Measurements from ENCODE around the gene YES1. TPM values are rescaled to one million over a fixed set of nuclear protein-coding genes. Genes with fewer than 3 reads are reported as not detected.

YES1 gene
- total RNA-seq, 5 donors from 2014 or later (not counting 1 experiment from before 2014, with no cell fraction given), result 7.4 to 16.3 (median 8.2) TPM

- no peak overlapping the region for H3K4me3 Mint-ChIP-seq
- H3K4me1 Mint-ChIP-seq, result peaks cover 0 to 7% (median 2%) of the 10 kb centered on the region in 3 donors
- H3K36me3 Mint-ChIP-seq, result peaks cover 35% of the 10 kb centered on the region
- H3K9me3 Mint-ChIP-seq, result no peaks in the 10 kb centered on the region
- Histone ChIP-seq H3K9me3 (no peaks in the 10 kb centered on the region), H3K27me3 (replicated peaks in 1 of 2; ENCODE audit: control insufficient read depth in 2 of 2, extremely low read depth in 1 of 2, insufficient read depth in 2 of 2, low read length in 1 of 2) (no peaks in the 10 kb centered on the region), H3K4me3 (ENCODE audit: control insufficient read depth in 1 of 2, extremely low read depth in 1 of 2, low read length in 1 of 2) (no peak overlapping the region), H3K36me3 (ENCODE audit: control insufficient read depth in 2 of 2, extremely low read depth in 1 of 2, insufficient read depth in 1 of 2, low read length in 1 of 2) (peaks cover 0 to 20% of the 10 kb centered on the region in 2 donors), H3K4me1 (ENCODE audit: control insufficient read depth in 1 of 2, extremely low read depth in 1 of 2, insufficient read depth in 2 of 2, low read length in 2 of 2) (no peaks in the 10 kb centered on the region), H3K27ac (ENCODE audit: low read length) (no peak overlapping the region)
- ChIA-PET POLR2A (interaction anchor here in 1 of 2 donors (0.5 kb wide), 1 partner anchor 431 kb away, joined by 3 read pairs; no protein-coding TSS in a partner anchor), CTCF (no interaction called here)
- H3K27ac Mint-ChIP-seq, result no peak overlapping the region
- ATAC-seq (replicated peaks in 1 of 4), result no peak
- no peak for DNase-seq
- WGBS (ENCODE audit: insufficient coverage), result 84% methylated on average over 2 of the region's 4 CpGs
- H3K27me3 Mint-ChIP-seq, result no peaks in the 10 kb centered on the region
These were observed 115.0 kb downstream of the YES1 start for GRCh38 chr18:697012-697411.

DNA sequence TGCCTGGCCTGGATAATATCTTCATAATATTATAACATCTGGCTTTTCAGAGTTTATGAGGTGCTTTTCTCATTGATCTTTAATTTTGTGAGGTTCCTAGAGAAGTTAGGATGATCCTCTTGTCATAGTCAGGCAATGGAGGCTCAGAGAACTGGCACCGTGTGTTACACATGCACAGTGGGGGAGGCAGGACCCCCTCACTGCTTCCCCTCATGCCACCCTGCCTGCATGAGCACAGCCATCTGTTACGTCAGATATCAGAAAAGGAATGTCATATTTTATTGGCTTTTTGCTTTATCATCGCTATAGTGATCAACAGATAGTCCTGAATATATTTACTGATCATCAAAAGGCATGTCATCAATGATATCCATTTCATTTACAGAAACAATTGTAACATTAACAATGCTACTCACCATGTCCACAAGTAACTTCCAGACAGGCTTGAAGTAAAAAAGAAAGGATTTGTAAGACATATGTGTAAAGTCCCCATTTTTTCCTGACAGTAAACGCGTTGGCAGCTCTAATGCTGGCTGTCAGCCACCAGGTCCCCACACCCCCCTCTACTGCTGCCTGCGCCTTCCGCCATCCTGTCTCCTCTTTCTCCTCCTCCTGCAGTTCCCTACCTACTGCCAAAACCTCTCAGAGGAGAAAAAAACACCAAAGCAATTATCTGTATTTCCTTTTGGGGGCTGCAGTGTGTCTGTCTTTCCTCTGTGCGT is 118.4 kb downstream of the YES1 start:
- ChIA-PET CTCF (interaction anchor here in 1 of 2 donors (0.5 kb wide), 1 partner anchor 70 kb away, joined by 3 read pairs; no protein-coding TSS in a partner anchor), POLR2A (no interaction called here)
- Histone ChIP-seq H3K9me3 (no peaks in the 10 kb centered on the region), H3K4me3 (ENCODE audit: control insufficient read depth in 1 of 2, extremely low read depth in 1 of 2, low read length in 1 of 2) (no peak overlapping the region), H3K4me1 (ENCODE audit: control insufficient read depth in 1 of 2, extremely low read depth in 1 of 2, insufficient read depth in 2 of 2, low read length in 2 of 2) (no peaks in the 10 kb centered on the region), H3K27me3 (replicated peaks in 1 of 2; ENCODE audit: control insufficient read depth in 2 of 2, extremely low read depth in 1 of 2, insufficient read depth in 2 of 2, low read length in 1 of 2) (no peaks in the 10 kb centered on the region), H3K36me3 (ENCODE audit: control insufficient read depth in 2 of 2, extremely low read depth in 1 of 2, insufficient read depth in 1 of 2, low read length in 1 of 2) (peaks cover 0 to 16% of the 10 kb centered on the region in 2 donors), H3K27ac (ENCODE audit: low read length) (no peak overlapping the region)
- WGBS (ENCODE audit: insufficient coverage), result 90% methylated on average over 6 of the region's 8 CpGs
- DNase-seq, result no peak
- H3K36me3 Mint-ChIP-seq, result peaks cover 33% of the 10 kb centered on the region
- H3K4me1 Mint-ChIP-seq, result peaks cover 0 to 7% (median 2%) of the 10 kb centered on the region in 3 donors
- no peaks in the 10 kb centered on the region for H3K9me3 Mint-ChIP-seq
- no peaks in the 10 kb centered on the region for H3K27me3 Mint-ChIP-seq
- H3K27ac Mint-ChIP-seq, result peak overlapping the region in 1 of 2 donors; percentile 62
- no peak for ATAC-seq (replicated peaks in 1 of 4)
- no peak overlapping the region for H3K4me3 Mint-ChIP-seq

GRCh38 chr18:692824-693223 is 119.2 kb downstream of the YES1 start:
- ChIA-PET CTCF (interaction anchor here (0.6 to 0.7 kb wide), 2 partner anchors 22 to 138 kb away, joined by 3 to 4 read pairs; no protein-coding TSS in a partner anchor), POLR2A (interaction anchor here in 1 of 2 donors (0.6 kb wide), 1 partner anchor 143 kb away, joined by 4 read pairs; no protein-coding TSS in a partner anchor)
- Mint-ChIP-seq H3K27ac (peak overlapping the region in 1 of 2 donors; percentile 62), H3K27me3 (no peaks in the 10 kb centered on the region), H3K9me3 (no peaks in the 10 kb centered on the region), H3K4me3 (no peak overlapping the region), H3K36me3 (peaks cover 34% of the 10 kb centered on the region), H3K4me1 (peaks cover 0 to 7% (median 2%) of the 10 kb centered on the region in 3 donors)
- H3K27ac ChIP-seq (ENCODE audit: low read length), result no peak overlapping the region
- no peak for ATAC-seq (replicated peaks in 1 of 4)
- H3K4me1 ChIP-seq (ENCODE audit: control insufficient read depth in 1 of 2, extremely low read depth in 1 of 2, insufficient read depth in 2 of 2, low read length in 2 of 2), result no peaks in the 10 kb centered on the region
- H3K9me3 ChIP-seq, result no peaks in the 10 kb centered on the region
- H3K27me3 ChIP-seq (replicated peaks in 1 of 2; ENCODE audit: control insufficient read depth in 2 of 2, extremely low read depth in 1 of 2, insufficient read depth in 2 of 2, low read length in 1 of 2), result no peaks in the 10 kb centered on the region
- 49% methylated on average over 4 of the region's 6 CpGs for WGBS (ENCODE audit: insufficient coverage)
- H3K36me3 ChIP-seq (ENCODE audit: control insufficient read depth in 2 of 2, extremely low read depth in 1 of 2, insufficient read depth in 1 of 2, low read length in 1 of 2), result peaks cover 0 to 16% of the 10 kb centered on the region in 2 donors
- no peak overlapping the region for H3K4me3 ChIP-seq (ENCODE audit: control insufficient read depth in 1 of 2, extremely low read depth in 1 of 2, low read length in 1 of 2)
- DNase-seq, result no peak

DNA sequence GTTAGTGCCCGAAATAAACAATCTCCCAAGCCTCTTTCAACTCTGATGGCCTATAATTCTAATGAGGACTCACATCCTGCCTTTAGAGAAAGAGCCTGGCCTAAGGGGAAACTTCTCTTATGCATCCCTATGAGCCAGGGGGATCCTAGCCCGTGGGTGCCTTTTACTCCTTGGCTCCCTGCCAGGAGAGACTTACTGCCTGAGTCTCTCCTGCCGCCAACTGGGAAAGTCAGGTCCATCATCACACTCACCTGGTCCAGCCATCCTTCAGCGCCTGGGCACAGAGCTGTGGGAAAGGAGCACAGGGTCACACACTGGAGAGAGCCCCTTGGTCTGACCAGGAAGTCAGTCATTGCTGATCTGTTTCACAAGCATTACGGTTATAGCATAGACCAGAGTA is 123.7 kb downstream of the YES1 start:
- no peaks in the 10 kb centered on the region for H3K27me3 Mint-ChIP-seq
- ATAC-seq (replicated peaks in 1 of 4), result no peak
- WGBS (ENCODE audit: insufficient coverage), result 93% methylated on average over 2 of the region's 5 CpGs
- H3K36me3 Mint-ChIP-seq, result peaks cover 32% of the 10 kb centered on the region
- Histone ChIP-seq H3K4me1 (ENCODE audit: control insufficient read depth in 1 of 2, extremely low read depth in 1 of 2, insufficient read depth in 2 of 2, low read length in 2 of 2) (peaks cover 0 to 2% of the 10 kb centered on the region in 2 experiments), H3K27ac (ENCODE audit: low read length) (no peak overlapping the region), H3K4me3 (ENCODE audit: control insufficient read depth in 1 of 2, extremely low read depth in 1 of 2, low read length in 1 of 2) (no peak overlapping the region), H3K36me3 (ENCODE audit: control insufficient read depth in 2 of 2, extremely low read depth in 1 of 2, insufficient read depth in 1 of 2, low read length in 1 of 2) (peaks cover 0 to 12% of the 10 kb centered on the region in 2 donors), H3K9me3 (no peaks in the 10 kb centered on the region), H3K27me3 (replicated peaks in 1 of 2; ENCODE audit: control insufficient read depth in 2 of 2, extremely low read depth in 1 of 2, insufficient read depth in 2 of 2, low read length in 1 of 2) (no peaks in the 10 kb centered on the region)
- no peak for DNase-seq
- no peaks in the 10 kb centered on the region for H3K9me3 Mint-ChIP-seq
- ChIA-PET CTCF (no interaction called here), POLR2A (no interaction called here)
- no peak overlapping the region for H3K4me3 Mint-ChIP-seq
- H3K4me1 Mint-ChIP-seq, result peaks cover 2 to 5% (median 2%) of the 10 kb centered on the region in 3 donors
- H3K27ac Mint-ChIP-seq, result no peak overlapping the region

DNA sequence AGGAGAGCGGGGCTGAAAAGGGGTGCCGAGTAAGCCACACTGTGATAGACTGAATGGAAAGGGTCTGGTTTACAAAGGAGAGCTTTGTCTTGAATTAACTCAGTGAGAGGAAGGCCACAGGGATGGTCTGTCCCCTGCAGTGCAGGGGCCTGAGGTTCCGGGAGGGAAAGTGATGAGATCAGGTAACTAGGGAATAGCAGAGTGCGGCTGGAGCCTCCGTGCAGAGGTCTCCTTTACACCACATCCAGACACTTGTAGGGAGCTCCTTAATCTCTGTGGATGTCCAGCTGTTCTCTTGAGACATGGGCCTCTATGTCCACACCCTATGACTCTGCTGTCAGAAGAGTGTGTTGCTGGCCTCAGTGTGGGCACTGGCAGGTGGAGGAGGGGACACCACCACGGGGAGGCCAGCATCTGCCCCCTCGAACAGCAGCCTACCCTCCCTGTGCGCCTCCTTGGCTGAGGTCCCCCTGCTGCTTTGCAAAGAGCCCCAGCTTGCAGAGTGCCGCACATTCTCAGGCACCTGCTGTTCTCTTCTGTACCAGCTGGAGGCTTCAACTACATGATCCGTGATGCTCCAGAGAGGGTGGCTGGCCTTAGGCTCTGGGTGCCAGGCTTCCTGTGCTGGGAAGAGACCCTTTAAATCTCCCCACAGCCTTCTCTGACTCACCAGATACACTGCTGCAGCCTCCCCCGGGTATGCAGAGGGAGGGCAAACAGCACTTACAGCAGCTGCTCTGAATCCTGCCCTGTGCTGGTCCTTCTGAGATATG is 125.5 kb downstream of the YES1 start:
- Mint-ChIP-seq H3K27ac (no peak overlapping the region), H3K9me3 (no peaks in the 10 kb centered on the region), H3K36me3 (peaks cover 27% of the 10 kb centered on the region), H3K27me3 (no peaks in the 10 kb centered on the region), H3K4me1 (peaks cover 9 to 17% (median 14%) of the 10 kb centered on the region in 3 donors), H3K4me3 (no peak overlapping the region)
- WGBS (ENCODE audit: insufficient coverage), result 91% methylated on average over 7 of the region's 11 CpGs
- H3K36me3 ChIP-seq (ENCODE audit: control insufficient read depth in 2 of 2, extremely low read depth in 1 of 2, insufficient read depth in 1 of 2, low read length in 1 of 2), result peaks cover 0 to 13% of the 10 kb centered on the region in 2 donors
- ATAC-seq (replicated peaks in 1 of 4) (no peak), DNase-seq (no peak)
- H3K27me3 ChIP-seq (replicated peaks in 1 of 2; ENCODE audit: control insufficient read depth in 2 of 2, extremely low read depth in 1 of 2, insufficient read depth in 2 of 2, low read length in 1 of 2), result no peaks in the 10 kb centered on the region
- no peaks in the 10 kb centered on the region for H3K9me3 ChIP-seq
- no peak overlapping the region for H3K4me3 ChIP-seq (ENCODE audit: control insufficient read depth in 1 of 2, extremely low read depth in 1 of 2, low read length in 1 of 2)
- peaks cover 4 to 16% of the 10 kb centered on the region in 2 experiments for H3K4me1 ChIP-seq (ENCODE audit: control insufficient read depth in 1 of 2, extremely low read depth in 1 of 2, insufficient read depth in 2 of 2, low read length in 2 of 2)
- POLR2A ChIA-PET, result no interaction called here
- no peak overlapping the region for H3K27ac ChIP-seq (ENCODE audit: low read length)
- CTCF ChIA-PET, result interaction anchor here in 1 of 2 donors (0.6 kb wide), 1 partner anchor 49 kb away, joined by 3 read pairs; no protein-coding TSS in a partner anchor

DNA sequence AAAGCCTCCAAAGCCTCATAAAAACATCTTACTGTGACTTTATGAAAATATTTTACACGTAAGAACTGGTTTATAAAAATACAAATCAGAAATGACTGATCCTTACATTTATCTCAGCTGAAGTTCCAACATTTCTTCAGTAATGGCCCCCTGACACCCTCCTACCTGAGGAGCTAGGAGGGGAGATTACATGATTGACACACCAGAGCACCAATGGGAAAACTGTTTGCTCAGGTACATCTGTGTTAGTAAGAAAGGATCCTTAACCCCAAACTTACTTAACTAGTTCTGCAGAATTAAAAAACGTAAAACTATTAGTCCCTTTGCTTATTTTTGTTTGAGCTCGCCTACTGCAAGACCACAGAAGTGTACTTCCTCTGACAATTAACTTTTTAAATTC is 126.6 kb downstream of the YES1 start:
- H3K36me3 ChIP-seq (ENCODE audit: control insufficient read depth in 2 of 2, extremely low read depth in 1 of 2, insufficient read depth in 1 of 2, low read length in 1 of 2), result peaks cover 0 to 17% of the 10 kb centered on the region in 2 donors
- Mint-ChIP-seq H3K27ac (no peak overlapping the region), H3K4me1 (peaks cover 11 to 19% (median 16%) of the 10 kb centered on the region in 3 donors), H3K36me3 (peaks cover 29% of the 10 kb centered on the region), H3K9me3 (no peaks in the 10 kb centered on the region), H3K27me3 (no peaks in the 10 kb centered on the region), H3K4me3 (no peak overlapping the region)
- H3K27me3 ChIP-seq (replicated peaks in 1 of 2; ENCODE audit: control insufficient read depth in 2 of 2, extremely low read depth in 1 of 2, insufficient read depth in 2 of 2, low read length in 1 of 2), result no peaks in the 10 kb centered on the region
- WGBS (ENCODE audit: insufficient coverage), result no CpG with 5 or more reads among the region's 3 CpGs
- POLR2A ChIA-PET, result no interaction called here
- no peak overlapping the region for H3K27ac ChIP-seq (ENCODE audit: low read length)
- no peak for ATAC-seq (replicated peaks in 1 of 4)
- H3K4me1 ChIP-seq (ENCODE audit: control insufficient read depth in 1 of 2, extremely low read depth in 1 of 2, insufficient read depth in 2 of 2, low read length in 2 of 2), result peaks cover 4 to 23% of the 10 kb centered on the region in 2 experiments
- no peaks in the 10 kb centered on the region for H3K9me3 ChIP-seq
- CTCF ChIA-PET, result interaction anchor here in 1 of 2 donors (0.7 kb wide), 1 partner anchor 23 kb away, joined by 3 read pairs; no protein-coding TSS in a partner anchor
- no peak overlapping the region for H3K4me3 ChIP-seq (ENCODE audit: control insufficient read depth in 1 of 2, extremely low read depth in 1 of 2, low read length in 1 of 2)
- no peak for DNase-seq

Data from T-cell (primary cell).